ENCODE measurements around the gene MYO7B.
A peak's percentile ranks its signal among the peaks of the same experiment; 100 is the strongest.
"Not testable (repeated sequence)": the region's sequence is repeated elsewhere in the genome, so short reads cannot be mapped to it uniquely, and the experiment has no call there.

MYO7B gene

DNA sequence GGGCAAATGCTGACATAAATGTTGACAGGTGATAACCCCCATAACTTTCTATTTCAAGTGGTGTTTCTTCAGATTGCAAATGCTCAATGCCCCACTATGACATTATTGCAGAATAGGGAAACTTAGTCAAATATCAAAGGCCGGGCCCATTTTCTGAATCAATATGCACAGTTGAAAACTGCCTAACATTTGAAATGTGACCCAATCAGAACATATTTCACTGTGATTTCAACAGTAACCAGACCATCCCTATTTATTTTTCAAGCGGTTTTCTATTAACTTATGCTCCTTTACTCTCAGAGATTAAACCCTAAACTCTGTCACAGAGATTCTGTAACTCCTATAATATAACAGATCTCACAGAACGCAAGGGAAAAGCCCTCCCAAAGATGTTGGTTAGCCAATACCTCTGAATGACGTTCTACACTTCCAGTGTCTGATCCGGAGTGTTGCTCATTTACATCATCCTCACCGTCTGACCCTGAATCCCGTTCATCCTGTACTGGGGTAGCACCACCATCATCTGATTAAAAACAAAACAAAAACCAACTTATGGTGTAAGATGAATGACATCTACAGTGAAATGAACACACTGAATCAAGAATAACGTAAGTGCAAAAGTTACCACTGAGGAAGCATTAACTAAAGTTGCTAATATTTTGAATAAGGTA lies 12.1 kb upstream of the MYO7B start:
- Histone ChIP-seq H3K79me2 (ENCODE audit: low read length) (peaks cover 79% of the 10 kb centered on the region), H3K4me3 (ENCODE audit: low read length) (no peak overlapping the region), H3K9ac (ENCODE audit: low read length) (no peak overlapping the region), H3K27me3 (ENCODE audit: low read depth, low read length) (no peaks in the 10 kb centered on the region), H3K9me3 (ENCODE audit: insufficient read depth, low read length) (no peaks in the 10 kb centered on the region), H2AFZ (ENCODE audit: low read depth, low read length) (no peak overlapping the region), H4K20me1 (ENCODE audit: insufficient read depth, low read length) (no peaks in the 10 kb centered on the region), H3K4me1 (ENCODE audit: low read length) (peaks cover 18% of the 10 kb centered on the region), H3K27ac (ENCODE audit: low read length) (no peak overlapping the region), H3K36me3 (replicated peaks; ENCODE audit: low read depth, low read length) (peaks cover 35% of the 10 kb centered on the region), H3K4me2 (ENCODE audit: low read length) (no peak overlapping the region)
- TF ChIP-seq EZH2phosphoT487 (IDR thresholded peaks at IDR 0.05; ENCODE audit: low read depth): no peak
- TF ChIP-seq CTCF (IDR thresholded peaks at IDR 0.05; ENCODE audit: low read depth, low read length): no peak

- H2AFZ ChIP-seq (ENCODE audit: low read depth, low read length); H3K27me3 ChIP-seq (ENCODE audit: low read depth, low read length); H3K4me2 ChIP-seq (ENCODE audit: low read length); H3K9ac ChIP-seq (ENCODE audit: low read length); H4K20me1 ChIP-seq (ENCODE audit: insufficient read depth, low read length); H3K27ac ChIP-seq (ENCODE audit: low read length); H3K4me3 ChIP-seq (ENCODE audit: low read length); H3K9me3 ChIP-seq (ENCODE audit: insufficient read depth, low read length): not testable (repeated sequence)
- H3K36me3 ChIP-seq (replicated peaks; ENCODE audit: low read depth, low read length): peaks cover 31% of the 10 kb centered on the region
- peaks cover 18% of the 10 kb centered on the region for H3K4me1 ChIP-seq (ENCODE audit: low read length)
- H3K79me2 ChIP-seq (ENCODE audit: low read length): peaks cover 70% of the 10 kb centered on the region
Measured at GRCh38 chr2:127524198-127524834, 11.2 kb upstream of the MYO7B start.

- Histone ChIP-seq H3K4me2 (ENCODE audit: low read length) (peak overlapping the region; percentile 69), H3K4me1 (ENCODE audit: low read length) (peaks cover 18% of the 10 kb centered on the region), H2AFZ (ENCODE audit: low read depth, low read length) (0 out of 2 replicates have a peak overlapping the region, but pooled peaks have one; percentile 16), H3K27ac (ENCODE audit: low read length) (peak overlapping the region; percentile 72), H3K27me3 (ENCODE audit: low read depth, low read length) (no peaks in the 10 kb centered on the region), H3K36me3 (replicated peaks; ENCODE audit: low read depth, low read length) (peaks cover 23% of the 10 kb centered on the region), H3K9ac (ENCODE audit: low read length) (peak overlapping the region; percentile 86), H4K20me1 (ENCODE audit: insufficient read depth, low read length) (no peaks in the 10 kb centered on the region), H3K4me3 (ENCODE audit: low read length) (peak overlapping the region; percentile 85), H3K79me2 (ENCODE audit: low read length) (peaks cover 56% of the 10 kb centered on the region), H3K9me3 (ENCODE audit: insufficient read depth, low read length) (no peaks in the 10 kb centered on the region)
- no peak for TF ChIP-seq CTCF (IDR thresholded peaks at IDR 0.05; ENCODE audit: low read depth, low read length)
Measured at GRCh38 chr2:127525691-127526131, 9.8 kb upstream of the MYO7B start.

- H3K79me2 ChIP-seq (ENCODE audit: low read length): peaks cover 50% of the 10 kb centered on the region
- no peaks in the 10 kb centered on the region for H3K9me3 ChIP-seq (ENCODE audit: insufficient read depth, low read length)
- H2AFZ ChIP-seq (ENCODE audit: low read depth, low read length): peak within 1 kb of the TSS; percentile 98
- peak within 1 kb of the TSS; percentile 72 for H3K4me2 ChIP-seq (ENCODE audit: low read length)
- H3K4me1 ChIP-seq (ENCODE audit: low read length): peaks cover 18% of the 10 kb centered on the region
- TF ChIP-seq CTCF (IDR thresholded peaks at IDR 0.05; ENCODE audit: low read depth, low read length) (peak; percentile 34), EZH2phosphoT487 (IDR thresholded peaks at IDR 0.05; ENCODE audit: low read depth) (no peak)
- H3K4me3 ChIP-seq (ENCODE audit: low read length): peak within 1 kb of the TSS; percentile 85
- peak within 1 kb of the TSS; percentile 72 for H3K27ac ChIP-seq (ENCODE audit: low read length)
- H4K20me1 ChIP-seq (ENCODE audit: insufficient read depth, low read length): no peaks in the 10 kb centered on the region
- H3K9ac ChIP-seq (ENCODE audit: low read length): peak within 1 kb of the TSS; percentile 86
- no peaks in the 10 kb centered on the region for H3K27me3 ChIP-seq (ENCODE audit: low read depth, low read length)
- peaks cover 20% of the 10 kb centered on the region for H3K36me3 ChIP-seq (replicated peaks; ENCODE audit: low read depth, low read length)
Measured at GRCh38 chr2:127526132-127527000, 9.1 kb upstream of the MYO7B start, which contains the start of gene IWS1. Gene IWS1 (minus strand): TSS chr2:127526489. CDS start chr2:127526208, 281 bp downstream.

Data from OCI-LY3 (cell line).